K562 (cell line): ENCODE measurements around the gene PSMD4. TPM values are rescaled to one million over a fixed set of nuclear protein-coding genes. Genes with fewer than 3 reads are reported as not detected.

Experiments
- BRCA1 ChIP-seq, 2 experiments: fragments of 450-650 bp in 1 of 2; sonication (generic) in 1 of 2; formaldehyde crosslinking in 1 of 2; IDR thresholded peaks; 2 replicates each; pipeline versions ENCODE4 v1.5.0 to v1.6.1; 2017 to 2020; ENCODE audit warnings: mild to moderate bottlenecking in 1 of 2, missing genetic modification reagents in 1 of 2
- CEBPB ChIP-seq: fragments of 450-650 bp; IDR thresholded peaks from 2 replicates; pipeline ENCODE4 v1.6.1; 2016; ENCODE audit warnings: missing genetic modification characterization, missing compliant biosample characterization
- COPS2 ChIP-seq: fragments of 450-650 bp; conservative IDR thresholded peaks from 2 replicates; pipeline ENCODE4 v1.6.1; 2016; ENCODE audit warnings: mild to moderate bottlenecking, moderate library complexity
- CREM ChIP-seq: IDR thresholded peaks from 2 replicates; pipeline ENCODE4 v1.6.1; 2014; ENCODE audit warnings: antibody characterized with exemption, low read depth
- DPF2 ChIP-seq: fragments of 450-650 bp; IDR thresholded peaks from 2 replicates; pipeline ENCODE4 v1.6.1; 2016
- ELF1 ChIP-seq: fragments of 200-800 bp; sonication (Bioruptor generic); IDR thresholded peaks from 2 replicates; pipeline ENCODE4 v1.6.1; 2016; ENCODE audit warnings: missing genetic modification characterization, missing compliant biosample characterization
- FOXJ2 ChIP-seq: fragments of 200-800 bp; sonication (Bioruptor generic); IDR thresholded peaks from 2 replicates; pipeline ENCODE4 v1.6.1; 2016; ENCODE audit warnings: missing genetic modification characterization, missing compliant biosample characterization
- HDAC1 ChIP-seq, 2 experiments: fragments of 450-650 bp; IDR thresholded peaks; 2 replicates each; pipeline ENCODE4 v1.6.1; 2016 to 2017; ENCODE audit warnings: inconsistent platforms in 1 of 2, mild to moderate bottlenecking in 1 of 2, moderate library complexity in 1 of 2
- KLF10 ChIP-seq: fragments of 250-450 bp; sonication (Bioruptor Pico); IDR thresholded peaks from 2 replicates; pipeline ENCODE4 v1.6.1; 2021; ENCODE audit warnings: matching md5 sums
- KLF6 ChIP-seq: fragments of 250-450 bp; sonication (Bioruptor Pico); IDR thresholded peaks from 2 replicates; pipeline ENCODE4 v1.4.0; 2020; ENCODE audit warnings: mild to moderate bottlenecking, moderate library complexity, borderline replicate concordance
- NFIX ChIP-seq: fragments of 250-450 bp; sonication (Bioruptor Pico); IDR thresholded peaks from 2 replicates; pipeline ENCODE4 v1.4.0; 2020; ENCODE audit warnings: low read depth, mild to moderate bottlenecking, moderate library complexity
- PML ChIP-seq: IDR thresholded peaks from 2 replicates; pipeline ENCODE4 v1.6.1; 2012; ENCODE audit warnings: low read length, inconsistent platforms
- POLR2G ChIP-seq: fragments of 200-400 bp; formaldehyde crosslinking; IDR thresholded peaks from 2 replicates; pipeline ENCODE4 v1.6.1; 2017; ENCODE audit warnings: low read depth, mild to moderate bottlenecking, antibody characterized with exemption, low read length, moderate library complexity
- RAD21 ChIP-seq, 2 experiments: fragments of 250-450 bp in 1 of 2; fragments of 450-650 bp in 1 of 2; sonication (Bioruptor Pico) in 1 of 2; formaldehyde crosslinking in 1 of 2; IDR thresholded peaks in 1 of 2; conservative IDR thresholded peaks in 1 of 2; 2 replicates each; pipeline versions ENCODE4 v1.4.0 to v1.8.0; 2020 to 2022; ENCODE audit warnings: mild to moderate bottlenecking in 2 of 2, moderate library complexity in 1 of 2
- SAP30 ChIP-seq: fragments of 200-600 bp; sonication (generic); IDR thresholded peaks from 2 replicates; pipeline ENCODE4 v1.6.1; 2012; ENCODE audit warnings: borderline replicate concordance, low read depth, mild to moderate bottlenecking, moderate library complexity, low read length, control low read depth, inconsistent platforms; ENCODE audit not compliant: insufficient read depth, poor library complexity, severe bottlenecking
- SMAD4 ChIP-seq: fragments of 250-450 bp; sonication (Bioruptor Pico); conservative IDR thresholded peaks from 2 replicates; pipeline ENCODE4 v1.8.0; 2021; ENCODE audit warnings: inconsistent platforms, mild to moderate bottlenecking, moderate library complexity
- ZNF12 ChIP-seq: sonication (generic); formaldehyde crosslinking; IDR thresholded peaks from 2 replicates; pipeline ENCODE4 v1.4.0; 2020; ENCODE audit warnings: mild to moderate bottlenecking, missing genetic modification reagents
- polyA plus RNA-seq, 8 experiments: library from polyadenylated mRNA; depleted of rRNA in 4 of 8; stranded (reverse) in 5 of 8; unstranded in 3 of 8; fragments of >200 nt; fragmentation: Nextera tagmentation in 2 of 8; fragmentation: Illumina TruSeq in 1 of 8; extraction: Ambion mirVana in 2 of 8; extraction: Trizol in 1 of 8; gene quantifications; 2 replicates each; pipeline versions ENCODE4 v1.2.1 to v1.2.3, GENCODE V29; 2011 to 2014; ENCODE audit warnings: inconsistent platforms in 1 of 8, missing spikeins in 1 of 8
- total RNA-seq, 7 experiments: library from RNA; depleted of rRNA in 6 of 7; stranded (reverse); fragments of >200 nt in 6 of 7; fragmentation: Illumina TruSeq in 2 of 7; extraction: Trizol in 2 of 7; gene quantifications; 2 replicates each; pipeline versions ENCODE4 v1.2.1 to v1.2.3, GENCODE V29; 2011 to 2021; ENCODE audit warnings: low replicate concordance in 1 of 7
- TF ChIP-seq, protein P1 (sequence below): IDR thresholded peaks from 2 replicates; pipeline ENCODE4 v1.6.1; 2011; ENCODE audit warnings: borderline replicate concordance, low read depth, mild to moderate bottlenecking, moderate library complexity, low read length; ENCODE audit not compliant: insufficient read depth, poor library complexity, severe bottlenecking
- TF ChIP-seq, protein P2 (sequence below): sonication (generic); formaldehyde crosslinking; IDR thresholded peaks from 2 replicates; pipeline ENCODE4 v1.8.0; 2022; ENCODE audit warnings: mild to moderate bottlenecking, missing genetic modification reagents
- TF ChIP-seq, protein P3 (sequence below): fragments of 450-650 bp; IDR thresholded peaks from 2 replicates; pipeline ENCODE4 v1.6.1; 2016; ENCODE audit warnings: low read depth, mild to moderate bottlenecking, moderate library complexity

The PSMD4 gene
- total and polyA plus RNA-seq, 9 of the 15 experiments (the other 6 are each of a cell fraction or from before 2014, with no cell fraction given): 194 to 353 (median 295) TPM

DNA sequence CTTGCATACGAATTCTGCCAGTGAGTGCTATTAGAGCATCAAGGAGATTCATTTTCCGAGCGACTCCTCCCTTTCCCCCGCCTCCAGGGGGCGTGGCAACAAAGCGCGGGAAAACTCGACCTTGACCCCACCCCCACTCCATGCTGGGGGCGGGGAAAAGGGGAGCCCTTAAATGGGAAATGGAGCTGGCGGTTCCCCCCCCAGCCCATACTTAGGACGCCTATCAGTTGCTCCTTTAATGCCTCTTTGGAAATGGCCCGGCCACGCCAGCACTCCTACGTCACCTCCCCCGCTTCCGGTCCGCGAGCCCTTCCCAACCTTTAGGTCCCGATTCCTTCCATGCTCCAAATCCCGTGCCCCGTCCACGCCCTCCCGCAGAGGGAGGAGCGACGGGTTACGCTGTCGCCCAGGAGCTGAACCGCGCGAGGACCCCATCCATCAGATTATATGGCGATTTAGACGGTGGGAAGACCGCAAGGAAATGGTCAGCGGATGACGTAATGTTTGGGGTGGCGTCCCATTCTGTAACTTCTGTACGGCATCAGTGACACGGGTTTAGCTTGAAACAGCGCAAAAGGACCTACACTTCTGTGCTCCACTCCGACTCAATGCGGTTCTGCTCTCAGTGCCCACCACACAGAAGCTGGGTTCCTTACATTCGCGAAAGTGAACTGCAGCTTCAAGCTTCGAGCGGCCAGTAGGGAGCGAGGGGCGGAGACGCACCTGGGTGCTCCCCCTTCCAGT, 26.9 kb downstream of the PSMD4 start (continued):
- TF ChIP-seq, protein P1, sequence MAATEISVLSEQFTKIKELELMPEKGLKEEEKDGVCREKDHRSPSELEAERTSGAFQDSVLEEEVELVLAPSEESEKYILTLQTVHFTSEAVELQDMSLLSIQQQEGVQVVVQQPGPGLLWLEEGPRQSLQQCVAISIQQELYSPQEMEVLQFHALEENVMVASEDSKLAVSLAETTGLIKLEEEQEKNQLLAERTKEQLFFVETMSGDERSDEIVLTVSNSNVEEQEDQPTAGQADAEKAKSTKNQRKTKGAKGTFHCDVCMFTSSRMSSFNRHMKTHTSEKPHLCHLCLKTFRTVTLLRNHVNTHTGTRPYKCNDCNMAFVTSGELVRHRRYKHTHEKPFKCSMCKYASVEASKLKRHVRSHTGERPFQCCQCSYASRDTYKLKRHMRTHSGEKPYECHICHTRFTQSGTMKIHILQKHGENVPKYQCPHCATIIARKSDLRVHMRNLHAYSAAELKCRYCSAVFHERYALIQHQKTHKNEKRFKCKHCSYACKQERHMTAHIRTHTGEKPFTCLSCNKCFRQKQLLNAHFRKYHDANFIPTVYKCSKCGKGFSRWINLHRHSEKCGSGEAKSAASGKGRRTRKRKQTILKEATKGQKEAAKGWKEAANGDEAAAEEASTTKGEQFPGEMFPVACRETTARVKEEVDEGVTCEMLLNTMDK: no peak
- TF ChIP-seq CREM (peak; percentile 94), DPF2 (peak; percentile 81), NFIX (no peak), ELF1 (tag) (peak; percentile 81), SMAD4 (CRISPR knock-in tag) (0 out of 2 replicates have a peak, but pooled peaks have one; percentile 3), KLF6 (no peak; the same call in 1 of the 2 replicates), COPS2 (no peak), POLR2G (peak; percentile 67), RAD21 (CRISPR knock-in tag; conservative IDR thresholded peaks at IDR 0.05 in 1 of 2, IDR thresholded peaks at IDR 0.05 in 1 of 2) (no peak; a peak in 1 of 4 replicates), FOXJ2 (tag) (no peak; the same call in 1 of the 2 replicates), KLF10 (CRISPR knock-in tag) (no peak), PML (peak; percentile 78), HDAC1 (IDR thresholded peaks at IDR 0.05) (peak in 1 of 2 experiments; percentile 90; a peak in 2 of 4 replicates), CEBPB (peak; percentile 96), ZNF12 (CRISPR knock-in tag) (no peak; the same call in 1 of the 2 replicates), SAP30 (peak; percentile 61), BRCA1 (IDR thresholded peaks at IDR 0.05) (no peak), BRCA1 (CRISPR knock-in tag; IDR thresholded peaks at IDR 0.05) (no peak)
- TF ChIP-seq, protein P2, sequence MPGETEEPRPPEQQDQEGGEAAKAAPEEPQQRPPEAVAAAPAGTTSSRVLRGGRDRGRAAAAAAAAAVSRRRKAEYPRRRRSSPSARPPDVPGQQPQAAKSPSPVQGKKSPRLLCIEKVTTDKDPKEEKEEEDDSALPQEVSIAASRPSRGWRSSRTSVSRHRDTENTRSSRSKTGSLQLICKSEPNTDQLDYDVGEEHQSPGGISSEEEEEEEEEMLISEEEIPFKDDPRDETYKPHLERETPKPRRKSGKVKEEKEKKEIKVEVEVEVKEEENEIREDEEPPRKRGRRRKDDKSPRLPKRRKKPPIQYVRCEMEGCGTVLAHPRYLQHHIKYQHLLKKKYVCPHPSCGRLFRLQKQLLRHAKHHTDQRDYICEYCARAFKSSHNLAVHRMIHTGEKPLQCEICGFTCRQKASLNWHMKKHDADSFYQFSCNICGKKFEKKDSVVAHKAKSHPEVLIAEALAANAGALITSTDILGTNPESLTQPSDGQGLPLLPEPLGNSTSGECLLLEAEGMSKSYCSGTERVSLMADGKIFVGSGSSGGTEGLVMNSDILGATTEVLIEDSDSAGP (CRISPR knock-in tag): no peak; the same call in 1 of the 2 replicates
- TF ChIP-seq, protein P3, sequence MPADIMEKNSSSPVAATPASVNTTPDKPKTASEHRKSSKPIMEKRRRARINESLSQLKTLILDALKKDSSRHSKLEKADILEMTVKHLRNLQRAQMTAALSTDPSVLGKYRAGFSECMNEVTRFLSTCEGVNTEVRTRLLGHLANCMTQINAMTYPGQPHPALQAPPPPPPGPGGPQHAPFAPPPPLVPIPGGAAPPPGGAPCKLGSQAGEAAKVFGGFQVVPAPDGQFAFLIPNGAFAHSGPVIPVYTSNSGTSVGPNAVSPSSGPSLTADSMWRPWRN: peak; percentile 60; the same call in 1 of the 2 replicates
